K562 (cell line): ENCODE results near the gene TPMT.

Experiments used
- TAF15 ChIP-seq: fragments of 200-400 bp; formaldehyde crosslinking; IDR thresholded peaks from 2 replicates; pipeline ENCODE4 v1.6.1; 2017; ENCODE audit warnings: mild to moderate bottlenecking, low read depth, low read length, moderate library complexity
- ZNF134 ChIP-seq: fragments of 250-450 bp; sonication (Bioruptor Pico); conservative IDR thresholded peaks from 2 replicates; pipeline ENCODE4 v1.4.0; 2020
- ZNF274 ChIP-seq: IDR thresholded peaks from 2 replicates; pipeline ENCODE4 v1.6.1; 2011; ENCODE audit warnings: low read depth, mild to moderate bottlenecking, low read length, moderate library complexity, borderline replicate concordance
- TF ChIP-seq, protein P1 (sequence below): sonication (generic); formaldehyde crosslinking; IDR thresholded peaks from 2 replicates; pipeline ENCODE4 v1.8.0; 2022; ENCODE audit warnings: mild to moderate bottlenecking, missing genetic modification reagents

DNA sequence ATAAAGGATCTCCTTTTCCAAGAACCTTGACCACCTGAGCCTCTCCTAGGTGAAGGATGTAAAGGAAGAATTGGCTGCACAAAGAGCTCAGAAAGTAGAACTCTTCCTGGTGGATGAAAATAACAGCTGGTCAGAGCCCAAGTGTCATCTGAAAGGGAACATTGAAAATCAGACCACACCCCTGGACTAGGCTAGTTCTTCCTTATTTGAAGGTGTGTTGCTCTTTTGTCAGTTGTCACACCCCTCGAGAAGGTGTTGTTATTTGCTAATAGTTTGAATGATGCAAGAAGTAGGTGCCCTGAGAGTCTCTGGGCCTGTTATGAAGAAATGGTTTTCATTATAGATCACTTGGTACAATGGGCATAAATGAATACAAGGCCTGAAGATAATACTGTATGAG, 63.5 kb downstream of the TPMT start:
- TF ChIP-seq, protein P1, sequence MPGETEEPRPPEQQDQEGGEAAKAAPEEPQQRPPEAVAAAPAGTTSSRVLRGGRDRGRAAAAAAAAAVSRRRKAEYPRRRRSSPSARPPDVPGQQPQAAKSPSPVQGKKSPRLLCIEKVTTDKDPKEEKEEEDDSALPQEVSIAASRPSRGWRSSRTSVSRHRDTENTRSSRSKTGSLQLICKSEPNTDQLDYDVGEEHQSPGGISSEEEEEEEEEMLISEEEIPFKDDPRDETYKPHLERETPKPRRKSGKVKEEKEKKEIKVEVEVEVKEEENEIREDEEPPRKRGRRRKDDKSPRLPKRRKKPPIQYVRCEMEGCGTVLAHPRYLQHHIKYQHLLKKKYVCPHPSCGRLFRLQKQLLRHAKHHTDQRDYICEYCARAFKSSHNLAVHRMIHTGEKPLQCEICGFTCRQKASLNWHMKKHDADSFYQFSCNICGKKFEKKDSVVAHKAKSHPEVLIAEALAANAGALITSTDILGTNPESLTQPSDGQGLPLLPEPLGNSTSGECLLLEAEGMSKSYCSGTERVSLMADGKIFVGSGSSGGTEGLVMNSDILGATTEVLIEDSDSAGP (CRISPR knock-in tag), result no peak
- TF ChIP-seq TAF15 (no peak), ZNF134 (CRISPR knock-in tag) (no peak), ZNF274 (no peak)
